ENCODE results near the gene TXNL4A. TPM values are rescaled to one million over a fixed set of nuclear protein-coding genes. Genes with fewer than 3 reads are reported as not detected.

TXNL4A gene
- total RNA-seq, 3 donors from 2014 or later: 64.1 to 83.4 (median 76.7) TPM

GRCh38 chr18:79930020-79930642 lies 58.2 kb downstream of the TXNL4A start:
- Histone ChIP-seq H3K36me3 (ENCODE audit: low read depth) (no peaks in the 10 kb centered on the region), H3K9me3 (peaks cover 36% of the 10 kb centered on the region), H3K4me1 (ENCODE audit: low read depth) (peaks cover 13% of the 10 kb centered on the region), H3K4me3 (no peak overlapping the region)
- TF ChIP-seq CTCF (IDR thresholded peaks at IDR 0.05): no peak
- DNase-seq: no peak
- ATAC-seq: no peak
- intact Hi-C loops (cut with DNase I, micrococcal nuclease): no loop called here

- DNase-seq (peak in 2 of 3 donors; percentile 12 to 38), ATAC-seq (no peak)
- no peak overlapping the region for H3K4me3 ChIP-seq
- TF ChIP-seq CTCF (IDR thresholded peaks at IDR 0.05): no peak
- no peaks in the 10 kb centered on the region for H3K4me1 ChIP-seq (ENCODE audit: low read depth)
- intact Hi-C loops (cut with DNase I, micrococcal nuclease): no loop called here
- no peaks in the 10 kb centered on the region for H3K36me3 ChIP-seq (ENCODE audit: low read depth)
- peaks cover 34% of the 10 kb centered on the region for H3K9me3 ChIP-seq
Measured at GRCh38 chr18:79928563-79928960, 59.8 kb downstream of the TXNL4A start.

GRCh38 chr18:79927607-79928562 lies 60.5 kb downstream of the TXNL4A start:
- no peak overlapping the region for H3K4me3 ChIP-seq
- no peak for TF ChIP-seq CTCF (IDR thresholded peaks at IDR 0.05)
- ATAC-seq (no peak), DNase-seq (peak; percentile 1 to 46 (median 18))
- intact Hi-C loops (cut with DNase I, micrococcal nuclease): no loop called here
- no peaks in the 10 kb centered on the region for H3K4me1 ChIP-seq (ENCODE audit: low read depth)
- peaks cover 29% of the 10 kb centered on the region for H3K9me3 ChIP-seq
- H3K36me3 ChIP-seq (ENCODE audit: low read depth): no peaks in the 10 kb centered on the region

- peaks cover 21% of the 10 kb centered on the region for H3K9me3 ChIP-seq
- intact Hi-C loops (cut with DNase I, micrococcal nuclease): no loop called here
- no peaks in the 10 kb centered on the region for H3K36me3 ChIP-seq (ENCODE audit: low read depth)
- no peak overlapping the region for H3K4me3 ChIP-seq
- ATAC-seq (no peak), DNase-seq (peak in 2 of 3 donors; percentile 13 to 48)
- TF ChIP-seq CTCF (IDR thresholded peaks at IDR 0.05): no peak
- H3K4me1 ChIP-seq (ENCODE audit: low read depth): no peaks in the 10 kb centered on the region
Measured at GRCh38 chr18:79926715-79927606, 61.4 kb downstream of the TXNL4A start.

GRCh38 chr18:79926306-79926705 lies 62.1 kb downstream of the TXNL4A start:
- Histone ChIP-seq H3K4me1 (ENCODE audit: low read depth) (no peaks in the 10 kb centered on the region), H3K9me3 (peaks cover 16% of the 10 kb centered on the region), H3K36me3 (ENCODE audit: low read depth) (no peaks in the 10 kb centered on the region), H3K4me3 (no peak overlapping the region)
- intact Hi-C loops (cut with DNase I, micrococcal nuclease): no loop called here
- DNase-seq: peak in 1 of 3 donors; percentile 19
- no peak for TF ChIP-seq CTCF (IDR thresholded peaks at IDR 0.05)
- no peak for ATAC-seq
